Effector CD4-positive, alpha-beta T cell (primary cell): ENCODE results near the gene TRIO.
"Not testable (repeated sequence)": the region's sequence is repeated elsewhere in the genome, so short reads cannot be mapped to it uniquely, and the experiment has no call there.

ENCODE experiments used
- DNase-seq: peaks from one replicate; pipeline ENCODE4 v3.0.0-alpha.2; 2020

Gene TRIO

GRCh38 chr5:14188778-14189177 lies 45.6 kb downstream of the TRIO start:
- DNase-seq = no peak

DNA sequence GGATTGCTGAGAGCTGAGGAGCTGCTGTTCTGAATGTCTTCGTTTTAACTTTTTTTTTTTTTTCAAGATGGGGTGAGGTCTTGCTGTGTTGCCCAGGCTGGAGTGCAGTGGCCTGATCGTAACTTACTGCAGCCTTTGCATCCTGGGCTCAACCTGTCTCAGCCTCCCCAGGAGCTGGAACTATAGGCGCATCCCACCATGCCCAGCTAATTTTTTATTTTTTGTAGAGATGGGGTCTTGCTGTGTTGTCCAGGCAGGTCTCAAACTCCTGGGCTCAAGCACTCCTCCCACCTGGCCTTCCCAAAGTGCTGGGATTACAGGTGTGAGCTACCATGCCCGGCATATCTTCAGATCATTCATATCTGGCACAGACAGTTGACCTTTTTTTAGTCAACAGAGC lies 46.5 kb downstream of the TRIO start:
- no peak for DNase-seq

- DNase-seq = no peak
Observed at GRCh38 chr5:14190194-14191164, 47.3 kb downstream of the TRIO start.

DNA sequence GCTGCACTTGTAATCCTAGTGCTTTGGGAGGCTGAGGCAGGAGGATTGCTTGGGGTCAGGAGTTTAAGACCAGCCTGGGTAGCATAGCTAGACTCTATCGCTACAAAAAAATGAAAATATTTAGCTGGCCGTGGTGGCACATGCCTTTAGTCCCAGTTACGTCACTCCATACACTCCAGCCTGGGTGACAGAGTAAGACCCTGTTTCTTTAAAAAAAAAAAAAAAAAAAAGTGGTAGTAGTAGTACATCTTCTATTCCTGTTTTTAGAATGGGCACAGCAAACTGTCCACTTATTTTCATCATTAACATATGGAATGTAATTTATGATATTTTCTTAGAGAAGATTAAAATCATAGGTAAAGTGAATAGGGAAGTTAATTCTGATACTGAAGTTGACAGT lies 48.2 kb downstream of the TRIO start:
- no peak for DNase-seq

GRCh38 chr5:14193496-14193895 lies 50.4 kb downstream of the TRIO start:
- DNase-seq = no peak

- no peak for DNase-seq
Observed at GRCh38 chr5:14195588-14195987, 52.4 kb downstream of the TRIO start.

- no peak for DNase-seq
Observed at GRCh38 chr5:14197056-14197455, 53.9 kb downstream of the TRIO start.

GRCh38 chr5:14199902-14200301 lies 56.8 kb downstream of the TRIO start:
- no peak for DNase-seq

DNA sequence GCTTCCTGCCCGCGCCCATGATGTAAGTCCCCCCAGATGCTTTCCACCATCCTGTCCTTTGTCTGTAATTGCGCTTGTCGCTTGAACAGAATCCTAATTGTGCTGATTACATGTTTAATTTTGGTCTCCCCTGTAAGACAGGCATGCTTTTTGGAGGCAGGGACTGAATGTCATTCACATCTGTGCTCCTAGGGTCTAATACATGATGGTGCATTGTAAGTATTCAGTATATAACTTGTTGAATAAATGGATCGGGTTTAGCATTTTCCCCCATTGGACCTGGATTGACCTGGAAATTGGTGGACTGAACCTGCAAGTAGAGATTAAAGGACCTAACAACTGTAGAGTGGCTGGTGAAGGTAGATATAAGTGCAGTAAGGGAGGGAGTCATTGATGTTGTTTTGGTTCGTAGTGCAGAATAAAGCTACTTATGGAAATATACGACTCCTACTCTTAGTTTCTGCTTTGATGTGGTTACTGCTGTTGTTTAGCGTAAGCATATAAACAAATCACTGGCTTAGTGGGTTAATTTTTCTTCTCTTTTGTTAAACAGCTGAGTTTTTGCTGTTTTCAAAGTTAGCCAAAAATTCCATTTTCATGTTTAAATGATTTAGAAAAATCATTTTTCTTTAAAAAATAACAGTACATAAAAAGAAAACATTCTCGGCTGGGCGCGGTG lies 57.3 kb downstream of the TRIO start:
- no peak for DNase-seq

- DNase-seq = no peak
Observed at GRCh38 chr5:14201325-14202045, 58.3 kb downstream of the TRIO start.

- no peak for DNase-seq
Observed at GRCh38 chr5:14202462-14202861, 59.3 kb downstream of the TRIO start.

GRCh38 chr5:14204011-14204670 lies 61.0 kb downstream of the TRIO start:
- DNase-seq = no peak

GRCh38 chr5:14204785-14205321 lies 61.7 kb downstream of the TRIO start:
- no peak for DNase-seq

- DNase-seq = no peak
Observed at GRCh38 chr5:14206028-14206725, 63.0 kb downstream of the TRIO start.

- DNase-seq = not testable (repeated sequence)
Observed at GRCh38 chr5:14207428-14207827, 64.3 kb downstream of the TRIO start.

- no peak for DNase-seq
Observed at GRCh38 chr5:14208071-14209021, 65.2 kb downstream of the TRIO start.

GRCh38 chr5:14209222-14209822 lies 66.2 kb downstream of the TRIO start:
- no peak for DNase-seq

GRCh38 chr5:14209836-14210235 lies 66.7 kb downstream of the TRIO start:
- DNase-seq = no peak

GRCh38 chr5:14210729-14211128 lies 67.6 kb downstream of the TRIO start:
- no peak for DNase-seq
